Activated naive CD8-positive, alpha-beta T cell (primary cell): Measurements from ENCODE around the gene TNC.
"Not testable (repeated sequence)": the region's sequence is repeated elsewhere in the genome, so short reads cannot be mapped to it uniquely, and the experiment has no call there.

Experiments used
- H3K27ac Mint-ChIP-seq: one replicate; pipeline ENCODE4 v1.8.0; 2021; ENCODE audit warnings: mixed read lengths
- H3K27me3 Mint-ChIP-seq: one replicate; pipeline ENCODE4 v1.8.0; 2021; ENCODE audit warnings: mixed read lengths
- H3K36me3 Mint-ChIP-seq: one replicate; pipeline ENCODE4 v1.8.0; 2021; ENCODE audit warnings: mixed read lengths
- H3K4me1 Mint-ChIP-seq: one replicate; pipeline ENCODE4 v1.8.0; 2021; ENCODE audit warnings: low read depth, mixed read lengths
- H3K4me3 Mint-ChIP-seq: one replicate; pipeline ENCODE4 v1.8.0; 2021; ENCODE audit warnings: mild to moderate bottlenecking, mixed read lengths
- H3K9me3 Mint-ChIP-seq: one replicate; pipeline ENCODE4 v1.8.0; 2021; ENCODE audit warnings: low read depth, mixed read lengths

TNC gene

GRCh38 chr9:115142517-115143270 lies 24.7 kb upstream of the TNC start:
- H3K9me3 Mint-ChIP-seq = no peaks in the 10 kb centered on the region
- no peak overlapping the region for H3K27ac Mint-ChIP-seq
- no peak overlapping the region for H3K4me3 Mint-ChIP-seq

GRCh38 chr9:115142090-115142489 lies 24.1 kb upstream of the TNC start:
- peaks cover 27% of the 10 kb centered on the region for H3K27me3 Mint-ChIP-seq
- no peaks in the 10 kb centered on the region for H3K4me1 Mint-ChIP-seq
- no peak overlapping the region for H3K4me3 Mint-ChIP-seq
- no peaks in the 10 kb centered on the region for H3K9me3 Mint-ChIP-seq
- H3K27ac Mint-ChIP-seq = no peak overlapping the region
- no peaks in the 10 kb centered on the region for H3K36me3 Mint-ChIP-seq

More at GRCh38 chr9:115142517-115143270, 24.7 kb upstream of the TNC start:
- peaks cover 24% of the 10 kb centered on the region for H3K27me3 Mint-ChIP-seq
- no peaks in the 10 kb centered on the region for H3K36me3 Mint-ChIP-seq
- no peaks in the 10 kb centered on the region for H3K4me1 Mint-ChIP-seq

DNA sequence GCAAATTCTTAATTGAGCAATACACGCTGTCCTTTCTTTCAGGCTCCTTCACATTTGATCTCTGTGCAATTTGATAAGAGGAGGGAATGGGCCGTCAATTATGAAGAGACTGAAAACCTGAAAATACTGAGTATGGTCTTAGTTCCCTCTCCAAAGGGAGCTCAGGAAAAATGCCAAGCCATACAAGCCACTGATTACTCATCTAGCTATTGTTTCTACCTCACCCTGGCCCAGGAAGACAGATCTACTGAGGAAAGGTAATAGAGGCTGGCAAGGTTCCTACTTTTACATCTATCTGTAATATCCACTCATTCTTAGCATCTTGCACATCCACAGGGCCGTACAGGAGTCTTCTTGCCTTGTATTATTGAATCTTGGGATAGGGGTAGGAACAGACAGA lies 23.7 kb upstream of the TNC start:
- Mint-ChIP-seq H3K4me1 (no peaks in the 10 kb centered on the region), H3K9me3 (no peaks in the 10 kb centered on the region), H3K27ac (no peak overlapping the region), H3K36me3 (no peaks in the 10 kb centered on the region), H3K4me3 (no peak overlapping the region), H3K27me3 (peaks cover 29% of the 10 kb centered on the region)

DNA sequence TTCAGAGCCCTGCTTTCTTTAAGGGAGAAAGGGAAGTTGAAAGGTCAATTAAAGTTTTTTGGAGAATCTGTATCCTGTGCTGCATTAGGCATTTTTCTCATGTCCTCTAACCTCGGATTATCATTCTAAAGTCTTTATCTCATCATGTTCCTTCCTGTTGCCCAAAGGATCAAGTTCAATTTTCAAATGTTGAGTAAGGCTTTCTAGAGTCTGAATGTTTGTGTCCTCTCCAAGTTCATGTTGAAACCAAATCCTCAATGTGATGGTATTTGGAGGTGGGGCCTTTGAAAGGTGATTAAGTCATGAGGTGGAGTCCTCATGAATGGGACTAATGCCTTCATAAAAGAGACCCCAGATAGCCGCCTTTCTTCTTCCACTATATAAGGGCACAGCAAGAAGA lies 20.2 kb upstream of the TNC start:
- H3K4me1 Mint-ChIP-seq = no peaks in the 10 kb centered on the region
- H3K9me3 Mint-ChIP-seq = no peaks in the 10 kb centered on the region
- H3K27ac Mint-ChIP-seq = no peak overlapping the region

DNA sequence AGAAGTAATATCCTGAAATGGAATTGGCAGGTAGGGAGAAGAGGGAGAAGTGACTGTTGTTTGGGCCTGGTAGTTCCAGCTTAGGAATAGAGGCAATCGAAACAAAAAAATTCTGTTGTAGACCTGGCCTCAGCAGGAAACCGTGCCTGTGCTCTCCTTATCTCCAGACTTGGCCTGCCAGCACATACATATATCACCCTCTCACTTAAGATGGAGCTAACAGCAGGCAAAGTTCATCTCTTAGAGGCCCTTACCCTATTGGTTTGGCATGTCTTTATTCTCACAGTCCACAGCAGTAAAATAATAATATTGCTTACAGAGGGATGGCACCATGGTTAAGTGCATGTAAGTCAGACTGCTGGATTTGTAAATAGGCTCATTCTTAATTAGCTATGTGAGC lies 19.6 kb upstream of the TNC start:
- Mint-ChIP-seq H3K27me3 (peaks cover 28% of the 10 kb centered on the region), H3K4me1 (no peaks in the 10 kb centered on the region), H3K27ac (no peak overlapping the region), H3K9me3 (no peaks in the 10 kb centered on the region), H3K4me3 (no peak overlapping the region), H3K36me3 (no peaks in the 10 kb centered on the region)

More for the DNA sequence above, 20.2 kb upstream of the TNC start:
- Mint-ChIP-seq H3K36me3 (no peaks in the 10 kb centered on the region), H3K27me3 (peaks cover 32% of the 10 kb centered on the region), H3K4me3 (no peak overlapping the region)

GRCh38 chr9:115135821-115136778 lies 18.1 kb upstream of the TNC start:
- Mint-ChIP-seq H3K36me3 (no peaks in the 10 kb centered on the region), H3K27me3 (peaks cover 22% of the 10 kb centered on the region), H3K4me3 (no peak overlapping the region), H3K9me3 (no peaks in the 10 kb centered on the region), H3K4me1 (no peaks in the 10 kb centered on the region), H3K27ac (no peak overlapping the region)

DNA sequence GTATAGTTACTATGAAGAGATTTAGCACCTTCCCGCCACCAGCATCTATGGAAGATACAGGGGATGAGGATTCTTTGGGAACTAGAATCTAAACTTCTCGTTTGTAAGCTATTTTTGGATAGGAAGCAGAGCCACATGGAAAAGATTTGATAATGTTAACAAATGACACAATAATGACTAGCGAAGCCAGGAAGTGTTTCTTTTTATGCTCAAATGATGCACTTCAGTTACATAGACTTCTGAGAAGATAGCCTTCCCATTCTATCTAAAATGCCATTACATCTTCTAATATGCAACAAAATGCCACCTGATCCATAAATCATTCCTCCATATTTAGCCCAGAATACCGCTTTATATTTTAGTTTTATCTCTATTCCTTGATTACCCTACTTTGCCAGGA lies 17.0 kb upstream of the TNC start:
- H3K9me3 Mint-ChIP-seq = no peaks in the 10 kb centered on the region
- no peak overlapping the region for H3K4me3 Mint-ChIP-seq
- H3K36me3 Mint-ChIP-seq = no peaks in the 10 kb centered on the region
- peaks cover 20% of the 10 kb centered on the region for H3K27me3 Mint-ChIP-seq
- H3K4me1 Mint-ChIP-seq = no peaks in the 10 kb centered on the region
- no peak overlapping the region for H3K27ac Mint-ChIP-seq

GRCh38 chr9:115133649-115134048 lies 15.7 kb upstream of the TNC start:
- H3K4me3 Mint-ChIP-seq = no peak overlapping the region
- no peaks in the 10 kb centered on the region for H3K9me3 Mint-ChIP-seq
- H3K27me3 Mint-ChIP-seq = peaks cover 17% of the 10 kb centered on the region
- H3K36me3 Mint-ChIP-seq = no peaks in the 10 kb centered on the region
- no peaks in the 10 kb centered on the region for H3K4me1 Mint-ChIP-seq
- H3K27ac Mint-ChIP-seq = no peak overlapping the region

GRCh38 chr9:115132648-115133047 lies 14.7 kb upstream of the TNC start:
- Mint-ChIP-seq H3K9me3 (no peaks in the 10 kb centered on the region), H3K4me1 (no peaks in the 10 kb centered on the region), H3K27ac (no peak overlapping the region), H3K27me3 (peaks cover 16% of the 10 kb centered on the region), H3K36me3 (no peaks in the 10 kb centered on the region), H3K4me3 (no peak overlapping the region)

DNA sequence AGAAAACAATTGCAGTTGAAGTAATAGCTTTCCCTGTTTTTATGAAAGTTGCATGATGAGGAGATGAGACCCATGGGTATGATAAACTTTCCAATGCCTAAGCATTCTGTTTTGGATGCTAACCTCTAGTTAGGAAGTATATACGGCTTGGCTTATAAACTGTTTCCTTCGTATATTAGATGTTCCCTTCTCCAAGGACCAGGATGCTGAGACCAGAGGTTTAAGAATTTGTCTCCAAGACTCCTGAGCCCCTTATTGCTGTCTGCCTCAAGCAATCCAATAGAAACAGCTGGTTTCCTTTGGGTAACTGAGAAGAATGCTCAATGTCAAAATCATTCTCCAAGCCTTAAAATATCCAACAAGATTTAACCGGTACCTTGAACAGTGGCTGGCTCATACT lies 12.2 kb upstream of the TNC start:
- Mint-ChIP-seq H3K27ac (no peak overlapping the region), H3K27me3 (peaks cover 13% of the 10 kb centered on the region), H3K9me3 (no peaks in the 10 kb centered on the region), H3K36me3 (peaks cover 2% of the 10 kb centered on the region), H3K4me3 (no peak overlapping the region), H3K4me1 (no peaks in the 10 kb centered on the region)

DNA sequence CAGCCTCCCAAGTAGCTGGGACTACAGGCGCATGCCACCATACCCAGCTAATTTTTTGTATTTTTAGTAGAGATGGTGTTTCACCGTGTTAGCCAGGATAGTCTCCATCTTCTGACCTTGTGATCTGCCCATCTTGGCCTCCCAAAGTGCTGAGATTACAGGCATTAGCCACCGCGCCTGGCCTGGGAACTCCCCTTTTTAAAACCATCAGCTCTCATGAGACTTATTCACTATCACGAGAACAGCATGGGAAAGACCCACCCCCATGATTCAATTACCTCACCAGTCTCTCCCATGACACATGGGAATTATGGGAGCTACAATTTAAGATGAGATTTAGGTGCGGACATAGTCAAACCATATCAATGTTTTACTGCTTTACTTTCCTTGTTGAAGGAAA lies 10.8 kb upstream of the TNC start:
- H3K4me1 Mint-ChIP-seq, H3K27me3 Mint-ChIP-seq, H3K36me3 Mint-ChIP-seq, H3K27ac Mint-ChIP-seq, H3K4me3 Mint-ChIP-seq, H3K9me3 Mint-ChIP-seq: not testable (repeated sequence)

- H3K4me3 Mint-ChIP-seq = no peak overlapping the region
- peaks cover 3% of the 10 kb centered on the region for H3K36me3 Mint-ChIP-seq
- H3K9me3 Mint-ChIP-seq = no peaks in the 10 kb centered on the region
- no peak overlapping the region for H3K27ac Mint-ChIP-seq
- H3K27me3 Mint-ChIP-seq = peaks cover 13% of the 10 kb centered on the region
- H3K4me1 Mint-ChIP-seq = no peaks in the 10 kb centered on the region
Observed at GRCh38 chr9:115127191-115127817, 9.3 kb upstream of the TNC start.

- H3K27ac Mint-ChIP-seq = no peak overlapping the region
- peaks cover 3% of the 10 kb centered on the region for H3K36me3 Mint-ChIP-seq
- H3K4me3 Mint-ChIP-seq = no peak overlapping the region
- H3K9me3 Mint-ChIP-seq = no peaks in the 10 kb centered on the region
- peaks cover 18% of the 10 kb centered on the region for H3K27me3 Mint-ChIP-seq
- no peaks in the 10 kb centered on the region for H3K4me1 Mint-ChIP-seq
Observed at GRCh38 chr9:115126404-115126803, 8.4 kb upstream of the TNC start.

- Mint-ChIP-seq H3K9me3 (no peaks in the 10 kb centered on the region), H3K36me3 (peaks cover 3% of the 10 kb centered on the region), H3K4me3 (no peak overlapping the region), H3K27ac (no peak overlapping the region), H3K4me1 (peaks cover 4% of the 10 kb centered on the region), H3K27me3 (peaks cover 31% of the 10 kb centered on the region)
Observed at GRCh38 chr9:115122937-115123336, 5.0 kb upstream of the TNC start.

- H3K4me1 Mint-ChIP-seq = peaks cover 8% of the 10 kb centered on the region
- peaks cover 3% of the 10 kb centered on the region for H3K36me3 Mint-ChIP-seq
- no peak overlapping the region for H3K27ac Mint-ChIP-seq
- H3K9me3 Mint-ChIP-seq = no peaks in the 10 kb centered on the region
- no peak overlapping the region for H3K4me3 Mint-ChIP-seq
- peaks cover 40% of the 10 kb centered on the region for H3K27me3 Mint-ChIP-seq
Observed at GRCh38 chr9:115121181-115121580, 3.2 kb upstream of the TNC start.
